ENCODE measurements around the gene PRSS33. TPM values are rescaled to one million over a fixed set of nuclear protein-coding genes. Genes with fewer than 3 reads are reported as not detected.

PRSS33 gene
- total RNA-seq, 6 experiments from 2014 or later: not detected

- DNase-seq: no peak
- Mint-ChIP-seq H3K4me1 (ENCODE audit: low read depth) (no peaks in the 10 kb centered on the region), H3K9me3 (no peaks in the 10 kb centered on the region), H3K4me3 (no peak overlapping the region), H3K27me3 (ENCODE audit: insufficient read depth) (peaks cover 42% of the 10 kb centered on the region), H3K27ac (no peak overlapping the region), H3K36me3 (ENCODE audit: low read depth) (no peaks in the 10 kb centered on the region)
- TF ChIP-seq, protein P1, sequence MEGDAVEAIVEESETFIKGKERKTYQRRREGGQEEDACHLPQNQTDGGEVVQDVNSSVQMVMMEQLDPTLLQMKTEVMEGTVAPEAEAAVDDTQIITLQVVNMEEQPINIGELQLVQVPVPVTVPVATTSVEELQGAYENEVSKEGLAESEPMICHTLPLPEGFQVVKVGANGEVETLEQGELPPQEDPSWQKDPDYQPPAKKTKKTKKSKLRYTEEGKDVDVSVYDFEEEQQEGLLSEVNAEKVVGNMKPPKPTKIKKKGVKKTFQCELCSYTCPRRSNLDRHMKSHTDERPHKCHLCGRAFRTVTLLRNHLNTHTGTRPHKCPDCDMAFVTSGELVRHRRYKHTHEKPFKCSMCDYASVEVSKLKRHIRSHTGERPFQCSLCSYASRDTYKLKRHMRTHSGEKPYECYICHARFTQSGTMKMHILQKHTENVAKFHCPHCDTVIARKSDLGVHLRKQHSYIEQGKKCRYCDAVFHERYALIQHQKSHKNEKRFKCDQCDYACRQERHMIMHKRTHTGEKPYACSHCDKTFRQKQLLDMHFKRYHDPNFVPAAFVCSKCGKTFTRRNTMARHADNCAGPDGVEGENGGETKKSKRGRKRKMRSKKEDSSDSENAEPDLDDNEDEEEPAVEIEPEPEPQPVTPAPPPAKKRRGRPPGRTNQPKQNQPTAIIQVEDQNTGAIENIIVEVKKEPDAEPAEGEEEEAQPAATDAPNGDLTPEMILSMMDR (IDR thresholded peaks at IDR 0.05): no peak
Measured at GRCh38 chr16:2824626-2825025, 37.3 kb upstream of the PRSS33 start.

DNA sequence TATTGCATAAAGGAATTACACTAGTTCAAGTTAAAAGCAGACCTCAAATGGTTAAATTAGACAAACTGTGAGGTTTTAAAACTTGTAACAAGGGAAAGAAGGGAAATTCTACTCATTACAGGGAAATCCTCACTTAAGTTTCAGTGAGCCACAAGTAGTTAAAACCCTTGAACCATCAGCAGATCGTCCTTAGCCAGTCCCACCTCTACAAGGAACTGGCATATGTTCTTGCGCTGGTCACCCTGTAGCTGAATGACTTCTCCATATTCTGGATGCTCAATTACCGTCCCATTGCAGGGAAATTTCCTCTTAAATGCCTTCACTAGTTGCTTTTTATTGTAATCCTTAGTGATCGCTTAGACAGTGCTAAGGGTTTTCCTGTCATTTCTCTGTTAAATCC is 35.1 kb upstream of the PRSS33 start:
- Mint-ChIP-seq H3K27ac (no peak overlapping the region), H3K36me3 (ENCODE audit: low read depth) (no peaks in the 10 kb centered on the region), H3K27me3 (ENCODE audit: insufficient read depth) (peaks cover 40% of the 10 kb centered on the region), H3K9me3 (no peaks in the 10 kb centered on the region), H3K4me1 (ENCODE audit: low read depth) (no peaks in the 10 kb centered on the region), H3K4me3 (no peak overlapping the region)
- TF ChIP-seq, protein P1 (IDR thresholded peaks at IDR 0.05): no peak
- DNase-seq: no peak

GRCh38 chr16:2822158-2822495 is 34.8 kb upstream of the PRSS33 start:
- DNase-seq: no peak
- H3K4me3 Mint-ChIP-seq: no peak overlapping the region
- H3K36me3 Mint-ChIP-seq (ENCODE audit: low read depth): no peaks in the 10 kb centered on the region
- H3K4me1 Mint-ChIP-seq (ENCODE audit: low read depth): no peaks in the 10 kb centered on the region
- TF ChIP-seq, protein P1 (IDR thresholded peaks at IDR 0.05): no peak
- no peak overlapping the region for H3K27ac Mint-ChIP-seq
- H3K9me3 Mint-ChIP-seq: no peaks in the 10 kb centered on the region
- H3K27me3 Mint-ChIP-seq (ENCODE audit: insufficient read depth): peaks cover 40% of the 10 kb centered on the region

DNA sequence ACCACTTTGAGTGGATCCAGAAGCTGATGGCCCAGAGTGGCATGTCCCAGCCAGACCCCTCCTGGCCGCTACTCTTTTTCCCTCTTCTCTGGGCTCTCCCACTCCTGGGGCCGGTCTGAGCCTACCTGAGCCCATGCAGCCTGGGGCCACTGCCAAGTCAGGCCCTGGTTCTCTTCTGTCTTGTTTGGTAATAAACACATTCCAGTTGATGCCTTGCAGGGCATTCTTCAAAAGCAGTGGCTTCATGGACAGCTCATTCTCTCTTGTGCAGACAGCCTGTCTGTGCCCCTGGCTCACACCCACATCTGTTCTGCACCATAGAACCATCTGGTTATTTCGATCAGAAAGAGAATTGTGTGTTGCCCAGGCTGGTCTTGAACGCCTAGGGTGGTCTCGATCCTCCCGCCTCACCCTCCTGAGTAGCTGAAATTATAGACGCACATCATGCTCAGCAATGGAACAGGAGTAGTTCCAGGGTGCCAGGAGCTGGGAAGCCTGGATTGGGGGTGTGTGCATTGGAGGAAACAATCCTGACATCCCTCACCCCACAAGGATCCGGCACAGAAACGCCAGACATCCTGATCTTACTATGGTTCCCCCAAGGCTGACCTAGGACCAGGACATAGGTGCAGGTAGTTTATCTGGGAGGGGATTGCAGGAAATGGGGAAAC is 34.3 kb upstream of the PRSS33 start:
- TF ChIP-seq, protein P1 (IDR thresholded peaks at IDR 0.05): no peak
- Mint-ChIP-seq H3K4me1 (ENCODE audit: low read depth) (no peaks in the 10 kb centered on the region), H3K27me3 (ENCODE audit: insufficient read depth) (peaks cover 40% of the 10 kb centered on the region), H3K27ac (no peak overlapping the region), H3K4me3 (no peak overlapping the region), H3K36me3 (ENCODE audit: low read depth) (no peaks in the 10 kb centered on the region), H3K9me3 (no peaks in the 10 kb centered on the region)
- DNase-seq: peak; percentile 6

DNA sequence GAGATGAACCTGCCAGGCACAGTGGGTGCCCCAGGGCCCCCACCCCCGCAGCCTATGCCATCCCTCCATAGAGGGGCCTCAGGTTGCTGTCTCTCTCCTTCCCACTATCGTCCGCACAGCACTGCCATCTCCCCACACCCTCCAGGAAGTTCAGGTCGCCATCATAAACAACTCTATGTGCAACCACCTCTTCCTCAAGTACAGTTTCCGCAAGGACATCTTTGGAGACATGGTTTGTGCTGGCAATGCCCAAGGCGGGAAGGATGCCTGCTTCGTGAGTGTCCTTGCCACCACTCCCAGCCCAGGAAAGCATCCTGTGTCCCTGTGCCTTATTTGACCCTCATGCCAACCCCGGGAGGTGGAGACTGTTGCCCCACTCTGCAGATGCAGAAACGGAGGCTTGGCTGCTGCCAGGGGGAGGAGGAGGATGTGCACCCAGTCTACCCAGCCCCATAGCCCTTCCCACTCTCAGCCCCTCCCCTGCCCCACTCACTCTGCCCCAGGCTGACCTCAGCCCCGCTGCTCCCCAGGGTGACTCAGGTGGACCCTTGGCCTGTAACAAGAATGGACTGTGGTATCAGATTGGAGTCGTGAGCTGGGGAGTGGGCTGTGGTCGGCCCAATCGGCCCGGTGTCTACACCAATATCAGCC is 33.6 kb upstream of the PRSS33 start:
- no peak overlapping the region for H3K27ac Mint-ChIP-seq
- H3K9me3 Mint-ChIP-seq: no peaks in the 10 kb centered on the region
- H3K4me3 Mint-ChIP-seq: no peak overlapping the region
- DNase-seq: no peak
- H3K4me1 Mint-ChIP-seq (ENCODE audit: low read depth): no peaks in the 10 kb centered on the region
- H3K36me3 Mint-ChIP-seq (ENCODE audit: low read depth): no peaks in the 10 kb centered on the region
- peaks cover 42% of the 10 kb centered on the region for H3K27me3 Mint-ChIP-seq (ENCODE audit: insufficient read depth)
- TF ChIP-seq, protein P1 (IDR thresholded peaks at IDR 0.05): no peak

All from HFFc6 (cell line).